Measurements from ENCODE around the gene BCL2L13. TPM values are rescaled to one million over a fixed set of nuclear protein-coding genes. Genes with fewer than 3 reads are reported as not detected.

BCL2L13 gene
- total RNA-seq, 1 donor from 2014 or later, result 40.8 TPM

- Histone ChIP-seq H3K9me3 (no peaks in the 10 kb centered on the region), H3K4me1 (no peaks in the 10 kb centered on the region), H3K4me3 (no peak overlapping the region), H3K27ac (no peak overlapping the region), H3K27me3 (no peaks in the 10 kb centered on the region), H3K36me3 (peaks cover 19% of the 10 kb centered on the region)
- DNase-seq (no peak), ATAC-seq (no peak)
- intact Hi-C loops (cut with DNase I), result no loop called here
- no peak for TF ChIP-seq CTCF (IDR thresholded peaks at IDR 0.05)
These were observed 60.4 kb downstream of the BCL2L13 start for GRCh38 chr22:17698948-17699347.

GRCh38 chr22:17699696-17700340, 61.3 kb downstream of the BCL2L13 start:
- no peaks in the 10 kb centered on the region for H3K9me3 ChIP-seq
- ATAC-seq (peak; percentile 67), DNase-seq (no peak)

GRCh38 chr22:17700778-17701177, 62.2 kb downstream of the BCL2L13 start:
- H3K4me3 ChIP-seq, result no peak overlapping the region
- TF ChIP-seq CTCF (IDR thresholded peaks at IDR 0.05), result no peak
- no peaks in the 10 kb centered on the region for H3K27me3 ChIP-seq
- no peaks in the 10 kb centered on the region for H3K4me1 ChIP-seq
- no peaks in the 10 kb centered on the region for H3K9me3 ChIP-seq
- DNase-seq, result no peak
- no peak for ATAC-seq
- peaks cover 19% of the 10 kb centered on the region for H3K36me3 ChIP-seq
- H3K27ac ChIP-seq, result no peak overlapping the region
- intact Hi-C loops (cut with DNase I), result no loop called here

More at GRCh38 chr22:17699696-17700340, 61.3 kb downstream of the BCL2L13 start:
- no peak for TF ChIP-seq CTCF (IDR thresholded peaks at IDR 0.05)
- no peaks in the 10 kb centered on the region for H3K4me1 ChIP-seq
- intact Hi-C loops (cut with DNase I), result no loop called here
- no peak overlapping the region for H3K27ac ChIP-seq
- no peak overlapping the region for H3K4me3 ChIP-seq
- no peaks in the 10 kb centered on the region for H3K27me3 ChIP-seq
- peaks cover 19% of the 10 kb centered on the region for H3K36me3 ChIP-seq

- H3K36me3 ChIP-seq, result peaks cover 20% of the 10 kb centered on the region
- DNase-seq, result no peak
- H3K27ac ChIP-seq, result no peak overlapping the region
- peaks cover 16% of the 10 kb centered on the region for H3K4me1 ChIP-seq
- H3K9me3 ChIP-seq, result no peaks in the 10 kb centered on the region
- intact Hi-C loops (cut with DNase I), result no loop called here
- no peak for ATAC-seq
- H3K4me3 ChIP-seq, result no peak overlapping the region
- no peak for TF ChIP-seq CTCF (IDR thresholded peaks at IDR 0.05)
- H3K27me3 ChIP-seq, result no peaks in the 10 kb centered on the region
These were observed 65.3 kb downstream of the BCL2L13 start for GRCh38 chr22:17703811-17704210.

GRCh38 chr22:17705546-17705945, 67.0 kb downstream of the BCL2L13 start:
- H3K4me3 ChIP-seq, result no peak overlapping the region
- no peaks in the 10 kb centered on the region for H3K27me3 ChIP-seq
- H3K36me3 ChIP-seq, result peaks cover 21% of the 10 kb centered on the region
- no peaks in the 10 kb centered on the region for H3K9me3 ChIP-seq
- ATAC-seq, result no peak
- H3K4me1 ChIP-seq, result peaks cover 16% of the 10 kb centered on the region
- TF ChIP-seq CTCF (IDR thresholded peaks at IDR 0.05), result no peak
- intact Hi-C loops (cut with DNase I), result no loop called here
- H3K27ac ChIP-seq, result peak overlapping the region; percentile 75
- DNase-seq, result no peak

Measured in upper lobe of right lung (tissue), 1 donor.